Cardiac fibroblast (primary cell): ENCODE measurements around the gene CPNE5.

ENCODE experiments used
- DNase-seq, 2 donors: peaks; one replicate each; pipeline versions ENCODE4 v3.0.0 to v3.0.0-alpha.2; 2010; ENCODE audit warnings: low read depth in 2 of 2
- H3K4me3 ChIP-seq, 2 donors: replicated peaks in 1 of 2; 1 replicate in 1 of 2; 2 replicates in 1 of 2; pipeline ENCODE4 v1.5.1; 2011; ENCODE audit warnings: low read depth in 2 of 2, low read length in 2 of 2, mild to moderate bottlenecking in 2 of 2, moderate library complexity in 1 of 2
- TF ChIP-seq, protein P1 (sequence below): IDR thresholded peaks from one replicate; pipeline ENCODE4 v1.5.1; 2011; ENCODE audit warnings: low read depth, mild to moderate bottlenecking, low read length, inconsistent platforms

The CPNE5 gene

DNA sequence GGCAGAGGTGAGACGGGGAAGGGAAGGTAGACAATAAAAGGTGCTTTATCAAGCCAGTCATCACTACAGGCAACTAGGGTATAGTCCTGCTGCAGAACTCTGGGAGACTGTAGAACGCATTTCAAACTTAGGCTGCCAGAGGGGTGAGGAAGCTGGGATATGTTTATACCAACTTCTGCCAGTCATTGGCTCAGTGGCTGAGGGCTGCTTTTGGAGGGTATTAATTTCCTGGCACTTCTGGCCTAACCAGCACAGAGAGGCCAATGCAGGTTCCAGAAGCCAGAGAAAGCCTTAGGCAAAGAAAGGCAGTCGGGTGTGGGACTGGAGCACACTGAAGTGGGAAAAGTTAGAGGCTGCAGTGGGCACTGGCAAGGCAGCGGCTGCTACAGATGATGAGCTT is 3.9 kb upstream of the CPNE5 start:
- H3K4me3 ChIP-seq = no peak overlapping the region
- TF ChIP-seq, protein P1, sequence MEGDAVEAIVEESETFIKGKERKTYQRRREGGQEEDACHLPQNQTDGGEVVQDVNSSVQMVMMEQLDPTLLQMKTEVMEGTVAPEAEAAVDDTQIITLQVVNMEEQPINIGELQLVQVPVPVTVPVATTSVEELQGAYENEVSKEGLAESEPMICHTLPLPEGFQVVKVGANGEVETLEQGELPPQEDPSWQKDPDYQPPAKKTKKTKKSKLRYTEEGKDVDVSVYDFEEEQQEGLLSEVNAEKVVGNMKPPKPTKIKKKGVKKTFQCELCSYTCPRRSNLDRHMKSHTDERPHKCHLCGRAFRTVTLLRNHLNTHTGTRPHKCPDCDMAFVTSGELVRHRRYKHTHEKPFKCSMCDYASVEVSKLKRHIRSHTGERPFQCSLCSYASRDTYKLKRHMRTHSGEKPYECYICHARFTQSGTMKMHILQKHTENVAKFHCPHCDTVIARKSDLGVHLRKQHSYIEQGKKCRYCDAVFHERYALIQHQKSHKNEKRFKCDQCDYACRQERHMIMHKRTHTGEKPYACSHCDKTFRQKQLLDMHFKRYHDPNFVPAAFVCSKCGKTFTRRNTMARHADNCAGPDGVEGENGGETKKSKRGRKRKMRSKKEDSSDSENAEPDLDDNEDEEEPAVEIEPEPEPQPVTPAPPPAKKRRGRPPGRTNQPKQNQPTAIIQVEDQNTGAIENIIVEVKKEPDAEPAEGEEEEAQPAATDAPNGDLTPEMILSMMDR = no peak
- no peak for DNase-seq

DNA sequence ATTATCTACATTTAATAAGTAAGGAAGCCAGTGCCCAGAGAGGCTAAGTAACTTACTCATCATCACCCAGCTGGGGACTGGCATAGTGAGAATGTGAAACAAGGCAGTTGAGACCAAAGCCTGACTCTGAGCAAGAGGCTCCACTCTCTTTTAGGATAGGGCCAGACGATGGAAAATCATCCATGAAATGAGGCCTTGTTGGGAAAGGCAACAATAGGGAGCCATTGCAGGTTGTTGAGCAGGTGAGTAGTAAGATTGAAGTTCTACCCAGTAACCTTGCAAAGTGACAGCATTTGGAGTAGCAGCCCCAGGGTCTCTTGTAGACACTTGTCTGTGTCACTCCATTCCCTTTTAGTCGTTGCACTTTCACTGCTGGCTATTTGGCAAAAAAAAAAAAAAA is 2.5 kb upstream of the CPNE5 start:
- H3K4me3 ChIP-seq = no peak overlapping the region
- no peak for DNase-seq
- TF ChIP-seq, protein P1 = no peak

DNA sequence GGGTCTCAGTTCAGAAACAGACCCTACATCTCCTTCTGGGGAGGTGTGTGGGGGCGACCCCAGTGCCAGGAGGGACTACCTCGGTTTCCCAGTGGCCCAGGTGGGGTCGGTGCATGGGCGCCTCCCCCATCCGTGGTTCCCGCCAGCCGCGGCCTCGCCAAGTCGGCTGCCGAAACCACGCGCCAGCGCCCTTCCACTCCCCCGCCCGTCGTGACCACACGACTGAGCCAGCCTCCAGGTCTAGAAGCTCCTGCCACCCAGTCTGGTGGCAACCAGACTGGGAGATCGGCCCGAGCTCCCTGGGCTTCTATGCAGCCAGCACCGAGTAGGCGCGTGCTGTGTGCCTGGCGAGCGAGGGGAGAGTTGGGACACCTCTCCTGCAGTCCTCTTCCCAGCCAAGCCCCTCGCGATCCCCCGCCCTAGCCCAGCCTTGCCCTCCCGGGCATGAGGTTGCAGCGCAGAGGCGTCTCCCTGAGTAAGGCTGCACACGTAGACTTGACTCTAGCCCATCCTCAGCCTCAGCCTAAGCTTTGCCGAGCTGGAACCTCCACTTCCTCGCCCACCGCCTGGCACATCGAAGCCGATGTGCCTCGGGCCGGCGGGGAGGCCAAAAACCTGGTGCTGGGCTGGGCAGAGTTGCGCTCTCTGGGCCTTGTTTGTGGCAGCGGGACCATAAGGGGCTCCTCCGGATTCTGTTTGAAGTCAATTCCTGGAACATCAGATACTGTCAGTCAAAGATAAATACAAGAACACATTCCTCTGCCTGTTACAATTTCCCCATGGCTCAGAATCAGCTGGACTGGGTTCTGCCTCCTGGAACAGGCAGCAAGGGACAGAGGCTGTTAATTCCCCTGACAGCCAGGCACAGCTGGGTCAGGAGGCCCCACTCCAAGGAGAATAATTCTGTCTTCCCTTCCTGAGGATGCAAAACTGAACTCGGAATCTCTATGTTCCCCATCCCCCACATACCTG is 1.5 kb upstream of the CPNE5 start:
- peak in 1 of 2 donors; percentile 27 for DNase-seq
- H3K4me3 ChIP-seq = peak overlapping the region; percentile 34 to 51
- TF ChIP-seq, protein P1 = no peak

DNA sequence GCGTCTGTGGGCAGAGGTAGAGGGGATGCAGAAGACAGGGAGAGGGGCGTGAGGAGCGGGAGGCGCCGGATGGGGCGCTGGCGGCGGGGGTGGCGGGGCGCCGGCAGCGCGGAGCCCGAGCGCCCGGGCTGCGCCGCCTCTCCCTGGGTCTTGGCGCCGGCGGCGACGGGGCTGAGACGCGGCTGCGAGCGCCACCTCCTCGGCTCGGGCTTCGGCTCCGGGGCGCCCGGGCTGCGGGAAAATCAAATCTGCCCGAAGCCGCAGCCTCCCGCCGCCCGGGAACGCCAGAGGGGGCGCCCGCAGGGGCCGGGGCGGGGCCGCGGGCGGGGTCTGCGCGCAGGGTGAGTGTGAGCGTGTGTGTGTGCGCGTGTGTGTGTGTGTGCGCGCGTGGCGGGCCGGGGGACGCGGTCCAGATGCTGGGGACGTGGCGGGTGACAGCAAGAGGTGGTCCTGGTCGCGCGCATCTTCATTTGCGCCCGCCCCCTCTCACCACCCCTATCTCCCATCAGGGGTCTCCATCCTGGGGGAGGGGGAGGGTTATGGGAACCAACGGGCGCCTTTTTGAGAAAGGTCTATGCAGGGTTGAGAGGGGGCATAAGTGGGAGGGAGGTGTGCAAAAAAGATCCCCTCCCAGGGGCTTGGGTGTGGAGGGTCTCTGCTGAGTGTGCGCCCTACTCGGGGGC is 646 bp upstream of the CPNE5 start:
- TF ChIP-seq, protein P1 = no peak
- peak overlapping the region; percentile 51 to 54 for H3K4me3 ChIP-seq
- DNase-seq = peak in 1 of 2 donors; percentile 55

DNA sequence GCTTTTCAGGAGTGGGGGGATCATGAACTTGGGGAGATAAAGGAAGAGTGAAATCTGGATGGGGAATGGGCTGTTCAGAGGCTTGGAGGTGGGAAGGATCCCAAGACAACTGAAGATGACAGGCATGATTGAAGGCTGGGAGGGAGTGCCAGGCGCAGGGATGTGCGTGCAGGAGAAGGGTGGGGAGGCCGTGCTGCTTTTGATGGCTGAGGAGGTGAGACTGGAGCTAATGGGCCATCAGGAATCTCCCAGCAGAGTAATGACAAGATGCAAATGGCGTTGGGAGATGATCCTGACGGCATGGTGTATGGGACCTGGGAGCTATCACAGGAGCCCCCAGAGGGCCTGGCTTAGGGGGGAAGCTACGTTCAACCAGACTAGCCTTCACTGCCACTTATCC is 1.6 kb downstream of the CPNE5 start:
- H3K4me3 ChIP-seq = no peak overlapping the region

DNA sequence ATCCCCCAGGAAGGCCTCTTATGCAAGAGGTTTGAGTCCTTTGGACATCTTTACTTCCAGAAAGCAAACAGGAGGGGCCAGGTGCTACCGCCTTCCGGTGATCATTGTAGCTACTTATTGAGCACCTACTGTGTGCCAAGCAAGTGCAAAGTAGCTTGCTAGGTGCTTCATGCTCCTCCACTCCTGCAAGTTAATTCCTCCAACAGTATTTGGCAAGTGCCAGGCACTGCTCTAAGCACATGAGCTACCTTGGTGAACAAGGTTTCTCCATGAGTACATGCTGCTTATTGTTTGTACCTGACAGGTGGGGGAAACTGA is 2.3 kb downstream of the CPNE5 start:
- TF ChIP-seq, protein P1 = no peak
- no peak overlapping the region for H3K4me3 ChIP-seq
- no peak for DNase-seq

More for the DNA sequence above, 1.6 kb downstream of the CPNE5 start:
- DNase-seq = no peak
- TF ChIP-seq, protein P1 = no peak
